Measurements from ENCODE around the gene FAM200B.

FAM200B gene

DNA sequence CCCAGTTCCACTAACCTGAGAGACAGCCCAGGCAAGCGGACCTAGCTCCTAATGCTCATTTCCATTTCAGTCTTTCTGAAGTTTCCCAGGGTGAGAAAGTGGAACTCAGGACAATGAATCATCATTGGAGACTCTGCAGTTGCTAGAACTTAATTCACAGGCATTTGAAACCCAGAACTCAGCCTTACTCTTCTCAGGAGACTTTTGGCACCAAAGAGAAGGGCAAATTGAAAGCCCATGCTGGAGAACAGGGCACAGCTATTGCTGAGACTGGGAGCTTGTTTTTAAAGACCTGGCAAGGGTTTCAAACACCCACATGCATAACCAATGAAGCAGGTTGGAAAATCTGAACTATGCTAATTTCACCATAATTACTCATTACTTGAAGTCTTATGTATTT is 57.2 kb downstream of the FAM200B start:
- DNase-seq = no peak

Data from NCI-H1048 (cell line).